NCI-H2081 treated with DMSO at 0.1 percent for 48 hours (cell line): Measurements from ENCODE around the gene HBA2.
"Not testable (repeated sequence)": the region's sequence is repeated elsewhere in the genome, so short reads cannot be mapped to it uniquely, and the experiment has no call there.

ENCODE experiments used
- DNase-seq: peaks from one replicate; lab custom pipeline; 2025; lab: John Stamatoyannopoulos, UW

HBA2 gene

GRCh38 chr16:175011-175949 lies 2.6 kb downstream of the HBA2 start:
- no peak for DNase-seq

GRCh38 chr16:176006-176405 lies 3.3 kb downstream of the HBA2 start:
- DNase-seq, result not testable (repeated sequence)

GRCh38 chr16:176477-177382 lies 4.1 kb downstream of the HBA2 start, which contains the start of gene HBA1:
HBA1 (plus strand) TSS chr16:176680; CDS start chr16:176717, 37 bp downstream.
- DNase-seq, result not testable (repeated sequence)

- no peak for DNase-seq
Measured at GRCh38 chr16:177394-177822, 4.7 kb downstream of the HBA2 start.

GRCh38 chr16:177981-178667 lies 5.4 kb downstream of the HBA2 start:
- no peak for DNase-seq

- DNase-seq, result no peak
Measured at GRCh38 chr16:178668-179015, 6.0 kb downstream of the HBA2 start.

- no peak for DNase-seq
Measured at GRCh38 chr16:179211-180092, 6.8 kb downstream of the HBA2 start.

- DNase-seq, result no peak
Measured at GRCh38 chr16:180101-180675, 7.5 kb downstream of the HBA2 start, which contains the start of gene HBQ1. HBQ1 (plus strand) TSS chr16:180459; CDS start chr16:180487, 28 bp downstream.

GRCh38 chr16:180681-181564 lies 8.2 kb downstream of the HBA2 start:
- DNase-seq, result no peak

- DNase-seq, result no peak
Measured at GRCh38 chr16:181565-182021, 8.9 kb downstream of the HBA2 start.

- no peak for DNase-seq
Measured at GRCh38 chr16:183005-183404, 10.3 kb downstream of the HBA2 start.

GRCh38 chr16:185213-185612 lies 12.5 kb downstream of the HBA2 start:
- no peak for DNase-seq

GRCh38 chr16:185691-186090 lies 13.0 kb downstream of the HBA2 start:
- DNase-seq, result no peak

- DNase-seq, result no peak
Measured at GRCh38 chr16:187330-187729, 14.7 kb downstream of the HBA2 start.

GRCh38 chr16:188674-189073 lies 16.0 kb downstream of the HBA2 start:
- DNase-seq, result no peak

- DNase-seq, result no peak
Measured at GRCh38 chr16:189604-190186, 17.0 kb downstream of the HBA2 start.

GRCh38 chr16:191831-192230 lies 19.2 kb downstream of the HBA2 start:
- DNase-seq, result no peak

GRCh38 chr16:192686-193085 lies 20.0 kb downstream of the HBA2 start:
- no peak for DNase-seq

- no peak for DNase-seq
Measured at GRCh38 chr16:193441-193840, 20.8 kb downstream of the HBA2 start.
